Kidney epithelial cell (primary cell): Measurements from ENCODE around the gene ABHD5. TPM values are rescaled to one million over a fixed set of nuclear protein-coding genes. Genes with fewer than 3 reads are reported as not detected.

ENCODE experiments used
- DNase-seq: peaks from one replicate; pipeline ENCODE4 v3.0.0-alpha.2; 2010; ENCODE audit warnings: low read depth
- H3K27me3 ChIP-seq: 2 replicates; pipeline ENCODE4 v1.6.0; 2011; ENCODE audit warnings: low read length; ENCODE audit not compliant: control insufficient read depth, insufficient read depth
- H3K36me3 ChIP-seq: 2 replicates; pipeline ENCODE4 v1.5.1; 2011; ENCODE audit warnings: low read length; ENCODE audit not compliant: control insufficient read depth, insufficient read depth
- H3K4me3 ChIP-seq: 2 replicates; pipeline ENCODE4 v1.5.1; 2011; ENCODE audit warnings: low read depth, mild to moderate bottlenecking, control low read depth, low read length
- CTCF ChIP-seq: IDR thresholded peaks from 2 replicates; pipeline ENCODE4 v1.5.1; 2011; ENCODE audit warnings: mild to moderate bottlenecking, moderate library complexity, low read length, control low read depth, inconsistent platforms; ENCODE audit not compliant: insufficient read depth, poor library complexity, severe bottlenecking
- total RNA-seq: library from RNA; depleted of rRNA; stranded (reverse); fragments of >200 nt; gene quantifications from 2 replicates; pipeline ENCODE4 v1.2.3, GENCODE V29; 2015

The ABHD5 gene
- total RNA-seq, 1 donor from 2014 or later = 23.4 TPM

DNA sequence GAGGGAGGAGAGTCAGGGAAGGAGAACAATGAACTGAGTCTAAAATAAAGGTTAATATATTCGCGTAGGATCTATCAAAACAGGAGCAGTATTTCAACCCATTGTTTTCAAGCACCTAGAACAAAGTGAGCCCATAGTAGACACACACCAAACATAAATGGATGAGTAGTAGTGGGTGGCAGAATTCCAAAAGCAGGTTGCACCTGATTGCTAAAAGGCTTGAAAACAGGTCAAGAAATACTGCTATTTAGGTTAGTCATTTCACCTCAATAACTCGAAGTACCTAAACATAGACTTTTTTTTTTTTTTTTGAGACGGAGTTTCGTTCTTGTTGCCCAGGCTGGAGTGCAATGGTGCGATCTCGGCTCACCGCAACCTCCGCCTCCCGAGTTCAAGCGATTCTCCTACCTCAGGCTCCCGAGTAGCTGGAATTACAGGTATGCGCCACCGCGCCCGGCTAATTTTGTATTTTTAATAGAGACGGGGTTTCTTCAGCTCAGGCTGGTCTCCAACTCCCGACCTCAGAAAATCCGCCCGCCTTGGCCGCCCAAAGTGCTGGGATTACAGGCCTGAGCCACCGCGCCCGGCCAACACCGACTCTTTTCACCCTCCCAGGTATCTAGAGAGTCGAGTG is 855 bp upstream of the ABHD5 start:
- no peak for DNase-seq
- TF ChIP-seq CTCF = no peak
- Histone ChIP-seq H3K4me3 (peak overlapping the region; percentile 49), H3K36me3 (no peaks in the 10 kb centered on the region), H3K27me3 (no peaks in the 10 kb centered on the region)

DNA sequence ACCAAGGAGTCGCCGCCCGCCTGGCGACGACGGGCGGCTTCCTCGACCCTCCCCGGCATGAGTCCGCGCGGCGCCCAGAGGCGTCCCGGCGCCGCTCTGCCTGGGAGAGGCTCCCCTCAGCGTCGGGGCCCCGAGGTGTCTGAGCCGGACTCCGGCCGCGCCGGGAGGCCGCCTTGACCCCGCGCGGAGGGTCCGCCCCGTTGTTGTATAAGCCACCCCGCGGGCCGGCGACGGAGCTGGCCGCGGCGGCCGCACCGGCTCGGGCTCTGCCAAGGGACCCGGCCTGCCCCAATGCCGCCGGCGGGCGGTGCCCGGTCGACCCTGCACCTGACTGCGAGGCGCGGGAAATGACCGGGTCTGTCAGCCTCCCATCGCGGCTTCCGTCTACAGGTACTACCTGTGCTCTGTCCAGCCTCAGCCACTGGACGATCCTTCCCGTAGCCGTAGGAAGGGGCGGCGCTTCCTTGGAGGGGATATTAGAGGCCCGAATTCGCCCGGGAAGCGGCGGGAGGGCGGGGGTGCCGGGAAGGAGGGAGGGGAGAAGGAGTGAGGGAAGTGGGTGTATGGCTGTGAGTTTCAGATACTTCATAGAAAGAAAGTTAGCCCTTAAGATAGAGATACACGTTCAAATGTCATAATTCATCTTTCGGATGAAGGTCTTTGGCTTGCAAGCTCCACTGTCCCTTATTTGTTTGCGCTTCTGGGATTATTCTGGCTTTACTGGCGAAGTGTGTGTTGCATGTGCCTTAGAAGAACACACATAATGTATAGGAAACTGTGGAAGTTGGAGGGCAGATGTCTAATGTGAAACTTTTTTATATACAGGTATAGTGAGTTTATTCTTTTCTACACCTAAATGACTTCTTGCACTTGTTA is 620 bp downstream of the ABHD5 start:
- TF ChIP-seq CTCF = no peak
- no peak for DNase-seq
- no peaks in the 10 kb centered on the region for H3K36me3 ChIP-seq
- no peaks in the 10 kb centered on the region for H3K27me3 ChIP-seq
- peak overlapping the region; percentile 77 for H3K4me3 ChIP-seq

- Histone ChIP-seq H3K27me3 (no peaks in the 10 kb centered on the region), H3K4me3 (no peak overlapping the region), H3K36me3 (no peaks in the 10 kb centered on the region)
- no peak for TF ChIP-seq CTCF
- DNase-seq = no peak
Observed at GRCh38 chr3:43692085-43692855, 1.5 kb downstream of the ABHD5 start.

DNA sequence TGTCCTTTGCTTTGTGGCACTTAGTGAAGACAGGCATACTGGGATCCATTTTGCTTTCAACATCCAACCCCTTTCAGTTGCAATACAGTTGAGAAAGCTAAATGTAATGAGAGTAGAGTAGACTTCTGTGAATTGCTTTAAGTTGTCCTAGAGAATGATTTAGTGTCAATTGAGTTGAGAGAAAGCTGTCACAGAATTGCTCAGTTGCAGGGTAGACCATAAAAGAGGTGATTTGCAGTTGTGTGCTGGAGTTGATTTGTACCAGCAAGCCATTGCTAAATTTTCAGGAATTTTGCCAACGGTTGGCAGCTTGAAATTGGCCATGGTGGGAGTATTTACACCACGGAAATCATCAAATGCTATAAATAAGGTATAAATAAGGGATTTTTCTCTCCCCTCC is 2.2 kb downstream of the ABHD5 start:
- no peak for TF ChIP-seq CTCF
- Histone ChIP-seq H3K27me3 (no peaks in the 10 kb centered on the region), H3K4me3 (no peak overlapping the region), H3K36me3 (no peaks in the 10 kb centered on the region)
- no peak for DNase-seq

- TF ChIP-seq CTCF = no peak
Observed at GRCh38 chr3:43693594-43693993, 2.9 kb downstream of the ABHD5 start.

More at GRCh38 chr3:43693594-43693993, 2.9 kb downstream of the ABHD5 start:
- DNase-seq = no peak
- Histone ChIP-seq H3K4me3 (no peak overlapping the region), H3K27me3 (no peaks in the 10 kb centered on the region), H3K36me3 (no peaks in the 10 kb centered on the region)
